CD4-positive, alpha-beta memory T cell (primary cell): ENCODE results near the gene CITED2. TPM values are rescaled to one million over a fixed set of nuclear protein-coding genes. Genes with fewer than 3 reads are reported as not detected.

Experiments used
- CTCF ChIA-PET: fragments of 350-600 bp; sonication (Branson Sonifier 250); formaldehyde crosslinking; loops from one replicate; lab custom pipeline; 2021; ENCODE audit warnings: inconsistent platforms; ENCODE audit not compliant: partially characterized antibody; lab: Charles Lee
- POLR2A ChIA-PET: fragments of 350-600 bp; sonication (Branson Sonifier 250); formaldehyde crosslinking; loops from one replicate; lab custom pipeline; 2021; ENCODE audit not compliant: partially characterized antibody; lab: Charles Lee
- DNase-seq, 5 donors: peaks; one replicate each; pipeline versions ENCODE4 v3.0.0 to v3.0.0-alpha.2; 2020 to 2022; ENCODE audit warnings: mixed read lengths in 1 of 5
- H3K27ac ChIP-seq: one replicate; pipeline ENCODE4 v1.7.0; 2013; ENCODE audit warnings: low read depth, low read length
- H3K27me3 ChIP-seq: 2 replicates; pipeline ENCODE4 v1.7.0; 2013; ENCODE audit warnings: mild to moderate bottlenecking, low read length, moderate library complexity; ENCODE audit not compliant: insufficient read depth
- H3K36me3 ChIP-seq: 2 replicates; pipeline ENCODE4 v1.7.0; 2013; ENCODE audit warnings: mild to moderate bottlenecking, low read length, moderate library complexity; ENCODE audit not compliant: insufficient read depth
- H3K4me1 ChIP-seq: 2 replicates; pipeline ENCODE4 v1.7.0; 2013; ENCODE audit warnings: mild to moderate bottlenecking, low read length, moderate library complexity; ENCODE audit not compliant: insufficient read depth
- H3K4me3 ChIP-seq, 2 donors: one replicate each; pipeline ENCODE4 v1.7.0; 2013; ENCODE audit warnings: low read length in 2 of 2, mild to moderate bottlenecking in 1 of 2
- H3K9me3 ChIP-seq, 2 donors: one replicate each; pipeline ENCODE4 v1.7.0; 2013; ENCODE audit warnings: low read length in 2 of 2, control low read depth in 1 of 2; ENCODE audit not compliant: control insufficient read depth in 1 of 2
- H3K27ac Mint-ChIP-seq, 7 donors: one replicate each; pipeline ENCODE4 v1.8.0; 2020 to 2021; ENCODE audit warnings: mixed read lengths in 7 of 7, mild to moderate bottlenecking in 6 of 7, inconsistent platforms in 3 of 7, moderate library complexity in 3 of 7
- H3K27me3 Mint-ChIP-seq, 2 donors: one replicate each; pipeline ENCODE4 v1.8.0; 2020 to 2021; ENCODE audit warnings: mixed read lengths in 2 of 2
- H3K36me3 Mint-ChIP-seq, 2 donors: one replicate each; pipeline ENCODE4 v1.8.0; 2020 to 2021; ENCODE audit warnings: mixed read lengths in 2 of 2, inconsistent platforms in 1 of 2, mild to moderate bottlenecking in 1 of 2
- H3K4me1 Mint-ChIP-seq, 4 donors: one replicate each; pipeline ENCODE4 v1.8.0; 2020 to 2021; ENCODE audit warnings: mixed read lengths in 4 of 4, mild to moderate bottlenecking in 1 of 4
- H3K4me3 Mint-ChIP-seq, 8 donors: one replicate each; pipeline ENCODE4 v1.8.0; 2020 to 2021; ENCODE audit warnings: mixed read lengths in 8 of 8, mild to moderate bottlenecking in 7 of 8, moderate library complexity in 6 of 8, inconsistent platforms in 3 of 8
- H3K9me3 Mint-ChIP-seq, 8 donors: one replicate each; pipeline ENCODE4 v1.8.0; 2020 to 2021; ENCODE audit warnings: mixed read lengths in 8 of 8, mild to moderate bottlenecking in 5 of 8, inconsistent platforms in 3 of 8, moderate library complexity in 1 of 8
- intact Hi-C: fragments of 100-400 bp; cut with micrococcal nuclease; formaldehyde crosslinking; loops from one replicate; pipeline ENCODE4 v1.15.1; 2023
- polyA plus RNA-seq, 2 donors: library from polyadenylated mRNA; unstranded; fragments of 300-500 nt; fragmentation: Illumina TruSeq; gene quantifications; one replicate each; pipeline ENCODE4 v1.2.3, GENCODE V29; 2021
- total RNA-seq, 2 experiments: library from RNA; stranded (reverse); gene quantifications; one replicate each; pipeline ENCODE4 v1.2.3, GENCODE V29; 2021

The CITED2 gene
- total and polyA plus RNA-seq, 4 experiments from 2014 or later = 37.1 to 118 (median 82.3) TPM

- H3K27me3 ChIP-seq = no peaks in the 10 kb centered on the region
- Mint-ChIP-seq H3K27ac (no peak overlapping the region), H3K4me3 (no peak overlapping the region), H3K36me3 (no peaks in the 10 kb centered on the region), H3K27me3 (peaks cover 0 to 3% of the 10 kb centered on the region in 2 donors), H3K4me1 (peaks cover 0 to under 1% (median 0%) of the 10 kb centered on the region in 4 donors), H3K9me3 (no peaks in the 10 kb centered on the region)
- H3K4me3 ChIP-seq = no peak overlapping the region
- ChIA-PET POLR2A (interaction anchor here (1.0 kb wide), 1 partner anchor 139 kb away, joined by 4 read pairs; no protein-coding TSS in a partner anchor), CTCF (no interaction called here)
- intact Hi-C loops = no loop called here
- no peaks in the 10 kb centered on the region for H3K36me3 ChIP-seq
- H3K4me1 ChIP-seq = no peaks in the 10 kb centered on the region
- DNase-seq = no peak
- no peak overlapping the region for H3K27ac ChIP-seq
- H3K9me3 ChIP-seq = no peaks in the 10 kb centered on the region
Observed at GRCh38 chr6:139395371-139395770, 20.9 kb upstream of the CITED2 start.

DNA sequence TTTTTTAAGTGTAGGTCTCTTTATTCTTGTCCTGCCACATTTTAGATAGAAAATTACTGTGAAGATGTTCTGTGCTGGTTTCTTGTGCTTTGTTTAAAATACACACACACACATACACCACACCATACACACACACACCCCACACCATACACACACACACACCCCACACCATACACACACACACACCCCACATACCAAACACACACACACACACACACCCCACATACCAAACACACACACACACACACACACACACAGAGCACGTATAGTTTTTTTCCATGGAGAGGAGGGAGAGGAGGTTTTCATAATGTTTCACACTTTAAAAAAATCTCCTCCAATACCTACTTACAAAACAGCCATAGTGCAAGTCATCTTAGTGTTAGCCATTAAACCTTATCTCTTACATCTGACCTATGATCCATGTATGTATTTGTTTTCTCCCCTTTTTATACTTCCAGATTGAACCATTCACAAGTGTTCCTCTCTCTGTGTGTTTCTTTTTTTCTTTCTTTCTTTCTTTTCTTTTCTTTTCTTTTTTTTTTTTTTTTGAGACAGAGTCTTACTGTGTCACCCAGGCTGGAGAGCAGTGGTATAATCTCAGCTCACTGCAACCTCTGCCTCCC lies 19.7 kb upstream of the CITED2 start:
- peaks cover 0 to 3% of the 10 kb centered on the region in 2 donors for H3K27me3 Mint-ChIP-seq
- no peaks in the 10 kb centered on the region for H3K36me3 Mint-ChIP-seq
- H3K27ac Mint-ChIP-seq = peak overlapping the region in 1 of 7 donors; percentile 55
- POLR2A ChIA-PET = no interaction called here
- CTCF ChIA-PET = no interaction called here
- intact Hi-C loops = no loop called here
- Histone ChIP-seq H3K36me3 (no peaks in the 10 kb centered on the region), H3K4me1 (no peaks in the 10 kb centered on the region), H3K27ac (no peak overlapping the region), H3K27me3 (no peaks in the 10 kb centered on the region), H3K4me3 (no peak overlapping the region), H3K9me3 (no peaks in the 10 kb centered on the region)
- H3K9me3 Mint-ChIP-seq = no peaks in the 10 kb centered on the region
- H3K4me3 Mint-ChIP-seq = no peak overlapping the region
- DNase-seq = no peak
- H3K4me1 Mint-ChIP-seq = no peaks in the 10 kb centered on the region

DNA sequence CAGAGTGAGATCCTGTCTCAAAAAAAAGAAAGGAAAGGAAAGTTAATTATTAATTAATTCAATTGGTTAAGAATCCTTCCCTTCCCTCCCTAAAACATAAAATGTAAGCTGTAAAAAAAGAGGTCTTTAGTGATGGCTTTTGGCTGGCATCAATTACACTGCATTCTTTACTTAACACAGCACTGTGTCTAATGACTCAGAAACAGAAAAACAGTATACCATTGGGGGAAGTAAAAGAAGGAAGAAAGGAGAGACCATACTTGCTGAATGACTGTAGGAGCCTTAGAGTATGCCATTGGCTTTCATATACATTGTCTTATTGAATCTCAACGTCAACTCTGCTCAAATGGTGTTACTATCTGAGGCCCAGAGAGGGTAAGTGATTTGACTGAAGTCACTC lies 18.3 kb upstream of the CITED2 start:
- Histone ChIP-seq H3K4me1 (no peaks in the 10 kb centered on the region), H3K27ac (no peak overlapping the region), H3K9me3 (no peaks in the 10 kb centered on the region), H3K27me3 (no peaks in the 10 kb centered on the region), H3K4me3 (no peak overlapping the region), H3K36me3 (no peaks in the 10 kb centered on the region)
- Mint-ChIP-seq H3K36me3 (no peaks in the 10 kb centered on the region), H3K4me3 (no peak overlapping the region), H3K27me3 (peaks cover 0 to 3% of the 10 kb centered on the region in 2 donors), H3K9me3 (no peaks in the 10 kb centered on the region), H3K4me1 (no peaks in the 10 kb centered on the region), H3K27ac (no peak overlapping the region)
- CTCF ChIA-PET = no interaction called here
- POLR2A ChIA-PET = no interaction called here
- DNase-seq = no peak
- intact Hi-C loops = no loop called here

- Histone ChIP-seq H3K27me3 (no peaks in the 10 kb centered on the region), H3K27ac (no peak overlapping the region), H3K9me3 (no peaks in the 10 kb centered on the region), H3K4me1 (no peaks in the 10 kb centered on the region), H3K36me3 (no peaks in the 10 kb centered on the region), H3K4me3 (no peak overlapping the region)
- Mint-ChIP-seq H3K9me3 (no peaks in the 10 kb centered on the region), H3K4me3 (no peak overlapping the region), H3K27me3 (no peaks in the 10 kb centered on the region), H3K27ac (no peak overlapping the region), H3K4me1 (no peaks in the 10 kb centered on the region), H3K36me3 (no peaks in the 10 kb centered on the region)
- intact Hi-C loops = no loop called here
- ChIA-PET CTCF (no interaction called here), POLR2A (no interaction called here)
- DNase-seq = no peak
Observed at GRCh38 chr6:139391709-139392108, 17.3 kb upstream of the CITED2 start.

- Histone ChIP-seq H3K27ac (no peak overlapping the region), H3K9me3 (no peaks in the 10 kb centered on the region), H3K4me1 (no peaks in the 10 kb centered on the region), H3K36me3 (no peaks in the 10 kb centered on the region), H3K4me3 (no peak overlapping the region), H3K27me3 (no peaks in the 10 kb centered on the region)
- H3K36me3 Mint-ChIP-seq = no peaks in the 10 kb centered on the region
- no peaks in the 10 kb centered on the region for H3K9me3 Mint-ChIP-seq
- H3K4me3 Mint-ChIP-seq = no peak overlapping the region
- POLR2A ChIA-PET = no interaction called here
- intact Hi-C loops = no loop called here
- no peak overlapping the region for H3K27ac Mint-ChIP-seq
- CTCF ChIA-PET = no interaction called here
- no peak for DNase-seq
- no peaks in the 10 kb centered on the region for H3K27me3 Mint-ChIP-seq
- no peaks in the 10 kb centered on the region for H3K4me1 Mint-ChIP-seq
Observed at GRCh38 chr6:139390447-139390846, 16.0 kb upstream of the CITED2 start.

DNA sequence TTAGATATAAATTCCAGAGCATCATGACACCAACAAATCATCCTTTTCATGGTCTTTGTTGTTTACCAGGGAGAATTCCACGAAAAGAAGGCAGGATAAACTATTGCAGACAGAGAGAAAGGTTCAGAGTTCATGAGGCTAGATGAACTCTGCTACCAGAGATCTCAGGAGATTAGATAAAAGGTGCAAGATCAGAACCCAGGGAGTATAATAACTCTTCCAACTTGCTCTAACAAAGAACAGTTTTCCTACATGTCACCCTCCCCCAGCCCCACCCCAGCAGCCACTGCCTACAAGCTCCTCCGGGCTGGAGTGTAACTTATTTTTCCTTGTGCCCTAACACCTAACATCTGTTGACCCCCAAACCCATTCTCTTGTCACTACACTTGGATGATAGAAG lies 13.9 kb upstream of the CITED2 start:
- Histone ChIP-seq H3K36me3 (no peaks in the 10 kb centered on the region), H3K9me3 (no peaks in the 10 kb centered on the region), H3K4me3 (no peak overlapping the region), H3K27me3 (no peaks in the 10 kb centered on the region), H3K27ac (no peak overlapping the region), H3K4me1 (no peaks in the 10 kb centered on the region)
- Mint-ChIP-seq H3K4me1 (no peaks in the 10 kb centered on the region), H3K36me3 (no peaks in the 10 kb centered on the region), H3K4me3 (no peak overlapping the region), H3K27ac (no peak overlapping the region), H3K9me3 (no peaks in the 10 kb centered on the region), H3K27me3 (no peaks in the 10 kb centered on the region)
- intact Hi-C loops = no loop called here
- ChIA-PET CTCF (interaction anchor here (1.1 kb wide), 1 partner anchor 24 kb away, joined by 3 read pairs; no protein-coding TSS in a partner anchor), POLR2A (no interaction called here)
- no peak for DNase-seq

DNA sequence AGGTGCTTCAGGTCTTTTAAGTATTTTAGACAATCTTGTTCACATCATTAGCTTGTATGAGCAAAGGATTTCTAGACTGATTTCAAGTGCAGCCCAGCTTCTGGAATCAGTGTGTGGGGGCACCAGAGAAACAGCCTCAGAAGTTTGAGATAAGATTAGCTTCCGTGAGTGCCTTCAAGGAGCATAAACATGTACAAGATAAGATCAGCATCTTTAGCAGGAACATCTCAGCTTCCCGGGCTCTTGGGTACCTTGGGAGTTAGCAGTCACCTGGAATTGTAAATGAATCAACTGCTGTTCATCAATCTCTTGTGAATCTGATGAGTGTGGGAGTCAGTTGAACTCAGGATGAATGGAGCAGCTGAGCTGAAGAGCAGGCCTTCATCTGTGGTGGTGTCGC lies 12.0 kb upstream of the CITED2 start:
- Mint-ChIP-seq H3K4me1 (no peaks in the 10 kb centered on the region), H3K27ac (no peak overlapping the region), H3K36me3 (peaks cover 0 to 4% of the 10 kb centered on the region in 2 donors), H3K4me3 (no peak overlapping the region), H3K9me3 (peaks cover 0 to 2% (median 0%) of the 10 kb centered on the region in 8 donors), H3K27me3 (peaks cover 0 to 2% of the 10 kb centered on the region in 2 donors)
- intact Hi-C loops = no loop called here
- DNase-seq = no peak
- Histone ChIP-seq H3K36me3 (no peaks in the 10 kb centered on the region), H3K9me3 (no peaks in the 10 kb centered on the region), H3K4me1 (no peaks in the 10 kb centered on the region), H3K27me3 (no peaks in the 10 kb centered on the region), H3K4me3 (no peak overlapping the region), H3K27ac (no peak overlapping the region)
- CTCF ChIA-PET = interaction anchor here (0.9 kb wide), 2 partner anchors 11 to 14 kb away, joined by 3 read pairs; partner anchors contain the start of gene CITED2
- POLR2A ChIA-PET = interaction anchor here (0.6 to 1.2 kb wide), 2 partner anchors 11 to 204 kb away, joined by 3 to 4 read pairs; no protein-coding TSS in a partner anchor
